Epithelial cell of esophagus (primary cell): ENCODE results near the gene POU3F4.

ENCODE experiments used
- DNase-seq: peaks from one replicate; pipeline ENCODE4 v3.0.0; 2010; ENCODE audit warnings: low read depth
- H3K4me3 ChIP-seq: 2 replicates; pipeline ENCODE4 v1.5.1; 2011; ENCODE audit warnings: mild to moderate bottlenecking, low read length, control low read depth
- CTCF ChIP-seq: IDR thresholded peaks from 2 replicates; pipeline ENCODE4 v1.5.1; 2011; ENCODE audit warnings: low read depth, mild to moderate bottlenecking, low read length, control low read depth, inconsistent platforms; ENCODE audit not compliant: insufficient read depth; ENCODE audit errors: missing control alignments

Gene POU3F4

GRCh38 chrX:83521905-83522304 lies 13.8 kb downstream of the POU3F4 start:
- DNase-seq, result no peak
- TF ChIP-seq CTCF, result no peak
- H3K4me3 ChIP-seq, result no peak overlapping the region

DNA sequence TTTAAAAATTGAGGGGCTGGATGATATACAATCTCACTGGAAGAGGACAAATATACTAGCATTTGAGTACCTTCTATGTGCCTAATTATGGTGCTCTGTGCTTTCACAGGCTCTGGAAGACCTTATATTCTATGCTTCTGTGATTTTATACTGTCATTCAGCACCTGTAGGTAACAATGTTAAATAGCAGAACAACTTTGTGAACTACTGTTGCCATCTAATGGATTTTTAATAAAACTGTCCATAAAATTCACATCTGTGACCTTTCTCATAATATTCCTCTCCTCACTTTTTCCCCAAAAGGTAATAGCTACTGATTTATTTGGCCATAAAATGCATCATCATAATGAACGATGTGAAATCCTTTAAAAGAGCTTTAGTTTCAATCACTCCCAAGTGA lies 21.9 kb downstream of the POU3F4 start:
- DNase-seq, result no peak
- H3K4me3 ChIP-seq, result no peak overlapping the region
- no peak for TF ChIP-seq CTCF

- TF ChIP-seq CTCF, result no peak
- no peak overlapping the region for H3K4me3 ChIP-seq
- peak; percentile 0 for DNase-seq
These were observed 27.5 kb downstream of the POU3F4 start for GRCh38 chrX:83535417-83536196.
